ENCODE results near the gene TPO.

DNA sequence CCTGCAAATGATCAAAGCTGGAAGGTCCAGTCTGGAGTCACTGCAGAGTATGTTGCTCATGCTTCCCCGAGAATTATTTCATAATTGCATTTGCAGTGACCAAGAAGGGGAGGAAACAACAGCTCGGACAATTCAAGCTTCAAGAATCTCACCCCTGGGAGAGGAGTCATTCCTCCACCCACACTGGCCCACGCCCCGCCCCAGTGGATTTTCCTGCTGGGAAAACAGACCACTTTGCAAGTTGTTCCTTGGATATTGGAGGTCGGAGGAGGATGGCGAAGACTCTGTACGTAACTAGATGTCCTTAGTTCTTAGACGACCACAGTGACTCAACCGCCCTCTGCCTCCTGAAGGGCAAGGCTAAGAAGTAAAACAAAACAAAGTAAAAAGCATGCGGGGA is 159.4 kb downstream of the TPO start:
- TF ChIP-seq, protein P1, sequence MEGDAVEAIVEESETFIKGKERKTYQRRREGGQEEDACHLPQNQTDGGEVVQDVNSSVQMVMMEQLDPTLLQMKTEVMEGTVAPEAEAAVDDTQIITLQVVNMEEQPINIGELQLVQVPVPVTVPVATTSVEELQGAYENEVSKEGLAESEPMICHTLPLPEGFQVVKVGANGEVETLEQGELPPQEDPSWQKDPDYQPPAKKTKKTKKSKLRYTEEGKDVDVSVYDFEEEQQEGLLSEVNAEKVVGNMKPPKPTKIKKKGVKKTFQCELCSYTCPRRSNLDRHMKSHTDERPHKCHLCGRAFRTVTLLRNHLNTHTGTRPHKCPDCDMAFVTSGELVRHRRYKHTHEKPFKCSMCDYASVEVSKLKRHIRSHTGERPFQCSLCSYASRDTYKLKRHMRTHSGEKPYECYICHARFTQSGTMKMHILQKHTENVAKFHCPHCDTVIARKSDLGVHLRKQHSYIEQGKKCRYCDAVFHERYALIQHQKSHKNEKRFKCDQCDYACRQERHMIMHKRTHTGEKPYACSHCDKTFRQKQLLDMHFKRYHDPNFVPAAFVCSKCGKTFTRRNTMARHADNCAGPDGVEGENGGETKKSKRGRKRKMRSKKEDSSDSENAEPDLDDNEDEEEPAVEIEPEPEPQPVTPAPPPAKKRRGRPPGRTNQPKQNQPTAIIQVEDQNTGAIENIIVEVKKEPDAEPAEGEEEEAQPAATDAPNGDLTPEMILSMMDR (IDR thresholded peaks at IDR 0.05): no peak
- no peak for TF ChIP-seq ZFX (IDR thresholded peaks at IDR 0.05; ENCODE audit: borderline replicate concordance)

Measured in 22Rv1 (cell line).